GM23338 (cell line): ENCODE results near the gene SPNS1. TPM values are rescaled to one million over a fixed set of nuclear protein-coding genes. Genes with fewer than 3 reads are reported as not detected.
"Not testable (repeated sequence)": the region's sequence is repeated elsewhere in the genome, so short reads cannot be mapped to it uniquely, and the experiment has no call there.

ENCODE experiments used
- ATAC-seq: fragments of 200-7000 bp; cut with Tn5 transposase; 3 replicates; pipeline ENCODE4 v1.9.1; 2020
- DNase-seq: peaks from one replicate; pipeline ENCODE4 v3.0.0-alpha.2; 2015; ENCODE audit warnings: low spot score
- H2AFZ ChIP-seq: fragments of 200-600 bp; sonication (generic); 2 replicates; pipeline ENCODE4 v1.8.0; 2016; ENCODE audit warnings: antibody characterized with exemption, mild to moderate bottlenecking, moderate library complexity
- H3F3A ChIP-seq: fragments of 200-600 bp; sonication (generic); replicated peaks from 2 replicates; pipeline ENCODE4 v1.8.0; 2017; ENCODE audit warnings: antibody characterized with exemption, mixed run types, low read depth
- H3K27ac ChIP-seq: fragments of 200-600 bp; sonication (generic); 2 replicates; pipeline ENCODE4 v1.6.1; 2016; ENCODE audit warnings: low read depth
- H3K27me3 ChIP-seq: fragments of 200-600 bp; sonication (generic); 2 replicates; pipeline ENCODE4 v1.8.0; 2016; ENCODE audit warnings: mild to moderate bottlenecking, mixed run types, moderate library complexity; ENCODE audit not compliant: insufficient read depth
- H3K36me3 ChIP-seq: fragments of 200-600 bp; sonication (generic); 2 replicates; pipeline ENCODE4 v1.8.0; 2016; ENCODE audit warnings: mild to moderate bottlenecking; ENCODE audit not compliant: insufficient read depth
- H3K4me1 ChIP-seq: fragments of 200-600 bp; sonication (generic); 2 replicates; pipeline ENCODE4 v1.8.0; 2016; ENCODE audit warnings: mild to moderate bottlenecking, moderate library complexity; ENCODE audit not compliant: insufficient read depth
- H3K4me2 ChIP-seq: fragments of 200-600 bp; sonication (generic); 2 replicates; pipeline ENCODE4 v1.7.1; 2017; ENCODE audit warnings: mixed run types
- H3K4me3 ChIP-seq: fragments of 200-600 bp; sonication (generic); 2 replicates; pipeline ENCODE4 v1.6.1; 2016; ENCODE audit warnings: mixed run types
- H3K79me2 ChIP-seq: fragments of 200-600 bp; sonication (generic); replicated peaks from 2 replicates; pipeline ENCODE4 v1.8.0; 2017; ENCODE audit warnings: mild to moderate bottlenecking; ENCODE audit not compliant: insufficient read depth
- H3K9me2 ChIP-seq: fragments of 200-600 bp; sonication (generic); 2 replicates; pipeline ENCODE4 v1.8.0; 2017; ENCODE audit not compliant: insufficient read depth
- H4K20me1 ChIP-seq: fragments of 200-600 bp; sonication (generic); replicated peaks from 2 replicates; pipeline ENCODE4 v1.8.0; 2017; ENCODE audit warnings: mild to moderate bottlenecking; ENCODE audit not compliant: insufficient read depth
- H3K27ac Mint-ChIP-seq: 2 replicates; pipeline ENCODE4 v1.8.0; 2020; ENCODE audit warnings: inconsistent platforms, mild to moderate bottlenecking, moderate library complexity, mixed read lengths
- H3K27me3 Mint-ChIP-seq: 3 replicates; pipeline ENCODE4 v1.8.0; 2022; ENCODE audit warnings: low read depth, mild to moderate bottlenecking, moderate library complexity, mixed read lengths, inconsistent platforms; ENCODE audit not compliant: insufficient read depth, poor library complexity
- H3K36me3 Mint-ChIP-seq: 3 replicates; pipeline ENCODE4 v1.8.0; 2021; ENCODE audit warnings: low read depth, mild to moderate bottlenecking, inconsistent platforms, moderate library complexity, mixed read lengths
- H3K4me1 Mint-ChIP-seq: 3 replicates; pipeline ENCODE4 v1.8.0; 2020; ENCODE audit warnings: mild to moderate bottlenecking, inconsistent platforms, mixed read lengths
- H3K4me3 Mint-ChIP-seq: 3 replicates; pipeline ENCODE4 v1.8.0; 2021; ENCODE audit warnings: moderate library complexity, mild to moderate bottlenecking, inconsistent platforms, mixed read lengths
- H3K9me3 Mint-ChIP-seq: 3 replicates; pipeline ENCODE4 v1.8.0; 2020; ENCODE audit warnings: moderate library complexity, mild to moderate bottlenecking, inconsistent platforms, mixed read lengths
- ETS1 ChIP-seq: IDR thresholded peaks from 2 replicates; pipeline ENCODE4 v1.6.1; 2016; ENCODE audit warnings: antibody characterized with exemption
- EZH2phosphoT487 ChIP-seq: fragments of 200-600 bp; sonication (generic); IDR thresholded peaks from one replicate; pipeline ENCODE4 v1.8.1; 2018; ENCODE audit warnings: antibody characterized with exemption; ENCODE audit not compliant: unreplicated experiment
- REST ChIP-seq: IDR thresholded peaks from one replicate; pipeline ENCODE4 v1.6.1; 2018; ENCODE audit warnings: antibody characterized with exemption; ENCODE audit not compliant: unreplicated experiment
- STAT1 ChIP-seq: IDR thresholded peaks from one replicate; pipeline ENCODE4 v1.6.1; 2016; ENCODE audit warnings: antibody characterized with exemption; ENCODE audit not compliant: unreplicated experiment
- ZNF114 ChIP-seq: fragments of 250-450 bp; sonication (Bioruptor Pico); IDR thresholded peaks from 2 replicates; pipeline ENCODE4 v1.5.0; 2020; ENCODE audit warnings: mild to moderate bottlenecking, moderate library complexity
- ZNF462 ChIP-seq: fragments of 250-450 bp; sonication (Bioruptor Pico); IDR thresholded peaks from 2 replicates; pipeline ENCODE4 v1.5.0; 2020; ENCODE audit warnings: mild to moderate bottlenecking, moderate library complexity
- polyA plus RNA-seq: library from polyadenylated mRNA; unstranded; fragments of >200 nt; fragmentation: Nextera tagmentation; extraction: Ambion mirVana; gene quantifications from 2 replicates; pipeline ENCODE4 v1.2.1, GENCODE V29; 2016
- total RNA-seq: library from RNA; depleted of rRNA; stranded (reverse); fragments of >200 nt; shearing (Covaris generic); gene quantifications from 2 replicates; pipeline ENCODE4 v1.2.3, GENCODE V29; 2014

SPNS1 gene
- total and polyA plus RNA-seq, 2 experiments from 2014 or later, result 37.2 to 48.5 TPM

GRCh38 chr16:28967156-28967555 is 7.4 kb upstream of the SPNS1 start:
- Histone ChIP-seq H2AFZ (no peak overlapping the region), H3K27ac (no peak overlapping the region)
- TF ChIP-seq EZH2phosphoT487 (no peak), REST (no peak), STAT1 (no peak), ZNF462 (CRISPR knock-in tag) (no peak), ZNF114 (no peak), ETS1 (no peak)

GRCh38 chr16:28969696-28970095 is 4.9 kb upstream of the SPNS1 start:
- not testable (repeated sequence) for H3K4me3 Mint-ChIP-seq, H3K36me3 ChIP-seq, H3K4me1 Mint-ChIP-seq, H3K27me3 ChIP-seq, H2AFZ ChIP-seq, H3K36me3 Mint-ChIP-seq, ATAC-seq, H3K9me3 Mint-ChIP-seq, H3K4me1 ChIP-seq, H4K20me1 ChIP-seq, H3K4me3 ChIP-seq, H3K9me2 ChIP-seq, H3K27ac ChIP-seq, DNase-seq, H3K4me2 ChIP-seq, H3F3A ChIP-seq, H3K27ac Mint-ChIP-seq, H3K79me2 ChIP-seq
- H3K27me3 Mint-ChIP-seq, result peaks cover 11% of the 10 kb centered on the region

More at GRCh38 chr16:28967156-28967555, 7.4 kb upstream of the SPNS1 start:
- no peaks in the 10 kb centered on the region for H3K9me2 ChIP-seq
- H3K27ac Mint-ChIP-seq, result no peak overlapping the region
- peaks cover 3% of the 10 kb centered on the region for H3K27me3 Mint-ChIP-seq
- no peak overlapping the region for H3K4me2 ChIP-seq
- peaks cover 31% of the 10 kb centered on the region for H3K36me3 Mint-ChIP-seq
- no peaks in the 10 kb centered on the region for H3K9me3 Mint-ChIP-seq
- no peak for ATAC-seq
- no peak overlapping the region for H3K4me3 Mint-ChIP-seq
- H3K4me3 ChIP-seq, result no peak overlapping the region
- no peaks in the 10 kb centered on the region for H3K4me1 Mint-ChIP-seq
- no peaks in the 10 kb centered on the region for H3K4me1 ChIP-seq
- peaks cover 8% of the 10 kb centered on the region; the same call in 1 of the 2 replicates for H4K20me1 ChIP-seq
- no peak for DNase-seq
- H3K79me2 ChIP-seq, result no peaks in the 10 kb centered on the region
- peaks cover 19% of the 10 kb centered on the region for H3K36me3 ChIP-seq
- no peaks in the 10 kb centered on the region for H3K27me3 ChIP-seq
- H3F3A ChIP-seq, result no peaks in the 10 kb centered on the region
